Subcutaneous abdominal adipose tissue (tissue), 5 donors: ENCODE results near the gene LDLRAD2.
A peak's percentile ranks its signal among the peaks of the same experiment; 100 is the strongest.
"Not testable (repeated sequence)": the region's sequence is repeated elsewhere in the genome, so short reads cannot be mapped to it uniquely, and the experiment has no call there.

Experiments
- H3K27ac ChIP-seq: one replicate; pipeline ENCODE4 v1.7.0; 2013; ENCODE audit warnings: low read depth, mild to moderate bottlenecking, inconsistent platforms, low read length, moderate library complexity
- H3K27me3 ChIP-seq, 5 donors: one replicate each; pipeline ENCODE4 v1.7.0; 2013; ENCODE audit warnings: low read length in 5 of 5, inconsistent platforms in 1 of 5; ENCODE audit not compliant: control insufficient read depth in 5 of 5, insufficient read depth in 4 of 5
- H3K36me3 ChIP-seq, 5 donors: one replicate each; pipeline ENCODE4 v1.7.0; 2013; ENCODE audit warnings: low read length in 5 of 5; ENCODE audit not compliant: control insufficient read depth in 5 of 5, insufficient read depth in 5 of 5
- H3K4me1 ChIP-seq, 5 donors: one replicate each; pipeline ENCODE4 v1.7.0; 2013; ENCODE audit warnings: low read length in 5 of 5, mild to moderate bottlenecking in 3 of 5, moderate library complexity in 1 of 5; ENCODE audit not compliant: control insufficient read depth in 5 of 5, insufficient read depth in 5 of 5
- H3K4me3 ChIP-seq, 5 donors: one replicate each; pipeline ENCODE4 v1.7.0; 2013; ENCODE audit warnings: low read length in 5 of 5, low read depth in 1 of 5
- H3K9ac ChIP-seq, 5 donors: one replicate each; pipeline ENCODE4 v1.7.0; 2013; ENCODE audit warnings: low read length in 5 of 5, mild to moderate bottlenecking in 4 of 5, moderate library complexity in 3 of 5
- H3K9me3 ChIP-seq, 5 donors: one replicate each; pipeline ENCODE4 v1.7.0; 2013; ENCODE audit warnings: low read length in 5 of 5; ENCODE audit not compliant: control insufficient read depth in 5 of 5
- donor health status: healthy.
- donor health status: healthy.
- donor health status: healthy.
- donor health status: healthy.
- donor health status: healthy.

Gene LDLRAD2

DNA sequence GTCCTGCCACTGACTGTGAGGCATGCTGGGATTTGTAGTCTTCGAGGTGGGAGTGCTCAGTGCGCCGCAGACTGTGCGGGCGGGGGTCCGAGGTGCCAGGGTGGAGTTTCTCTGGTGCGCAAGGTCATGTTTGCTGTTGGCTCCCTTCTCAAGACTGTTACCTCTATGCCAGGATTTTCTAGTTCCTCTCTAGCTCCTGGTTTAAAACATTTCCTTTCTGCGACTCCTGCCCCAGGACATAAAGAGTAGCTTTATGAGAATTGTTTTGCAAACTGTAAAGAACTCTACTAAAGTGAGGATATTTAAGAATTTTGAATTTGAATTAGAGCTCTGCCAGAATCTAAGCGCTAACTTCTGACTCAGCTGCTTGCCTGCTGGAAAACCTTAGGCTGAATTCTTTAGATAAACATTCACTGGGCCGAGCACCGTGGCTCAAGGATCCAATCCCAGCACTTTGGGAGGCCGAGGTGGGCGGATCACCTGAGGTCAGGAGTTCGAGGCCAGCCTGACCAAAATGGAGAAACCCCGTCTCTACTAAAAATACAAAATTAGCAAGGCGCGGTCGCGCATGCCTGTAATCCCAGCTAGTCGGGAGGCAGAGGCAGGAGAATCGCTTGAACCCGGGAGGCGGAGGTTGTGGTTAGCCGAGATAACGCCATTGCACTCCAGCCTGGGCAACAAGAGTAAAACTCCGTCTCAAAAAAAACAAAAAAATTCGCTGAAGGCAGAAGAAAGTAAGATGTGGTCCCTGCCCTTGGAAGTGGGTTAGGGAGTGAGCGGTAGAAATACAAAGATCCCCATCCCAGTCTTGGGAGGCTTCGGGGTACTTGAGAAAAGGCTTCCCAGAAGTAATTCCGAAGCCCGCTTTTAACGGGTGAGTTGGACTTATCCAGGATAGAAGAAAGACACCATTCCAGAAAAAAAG, 28.1 kb upstream of the LDLRAD2 start:
- H3K27me3 ChIP-seq: no peaks in the 10 kb centered on the region
- peak overlapping the region; percentile 99 to 100 (median 100) for H3K9ac ChIP-seq
- H3K4me1 ChIP-seq: peaks cover 2 to 27% (median 23%) of the 10 kb centered on the region in 5 donors
- H3K27ac ChIP-seq: peak overlapping the region; percentile 100
- H3K4me3 ChIP-seq: peak overlapping the region; percentile 96 to 99 (median 98)
- H3K9me3 ChIP-seq: no peaks in the 10 kb centered on the region
- no peaks in the 10 kb centered on the region for H3K36me3 ChIP-seq

DNA sequence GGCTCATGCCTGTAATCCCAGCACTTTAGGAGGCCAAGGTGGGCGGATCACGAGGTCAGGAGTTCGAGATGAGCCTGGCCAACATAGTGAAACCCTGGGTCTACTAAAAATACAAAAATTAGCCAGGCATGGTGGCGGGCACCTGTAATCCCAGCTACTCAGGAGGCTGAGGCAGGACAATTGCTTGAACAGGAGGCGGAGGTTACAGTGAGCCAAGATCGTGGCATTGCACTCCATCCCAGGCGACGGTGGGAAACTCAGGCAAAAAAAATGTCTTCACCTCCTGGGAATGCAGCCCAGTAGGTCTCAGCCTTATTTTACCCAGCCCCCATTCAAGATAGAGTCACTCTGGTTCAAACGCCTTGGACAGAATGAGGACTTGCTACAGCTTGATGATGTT, 26.3 kb upstream of the LDLRAD2 start:
- H3K27me3 ChIP-seq: not testable (repeated sequence)

DNA sequence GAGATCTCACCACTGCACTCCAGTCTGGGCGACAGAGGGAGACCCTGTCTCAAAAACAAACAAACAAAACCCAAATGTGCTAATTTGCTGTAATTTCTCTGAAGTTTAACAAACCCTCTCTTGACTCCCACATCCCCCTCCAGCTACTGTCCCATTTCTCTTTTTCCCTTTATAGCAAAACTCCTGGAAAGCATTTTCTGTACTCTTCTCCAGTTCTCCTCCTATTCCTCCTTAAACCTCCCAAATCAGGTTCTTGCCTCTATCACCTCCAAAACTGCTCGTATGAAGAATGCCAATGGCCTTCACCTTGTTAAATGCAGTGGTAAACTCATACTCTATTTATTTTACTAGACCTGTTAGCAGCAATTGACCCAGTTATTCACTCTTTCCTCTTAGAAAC, 25.4 kb upstream of the LDLRAD2 start:
- no peaks in the 10 kb centered on the region for H3K27me3 ChIP-seq
- H3K4me3 ChIP-seq: no peak overlapping the region
- H3K27ac ChIP-seq: no peak overlapping the region
- H3K36me3 ChIP-seq: no peaks in the 10 kb centered on the region
- no peaks in the 10 kb centered on the region for H3K9me3 ChIP-seq
- H3K9ac ChIP-seq: no peak overlapping the region
- peaks cover 2 to 18% (median 11%) of the 10 kb centered on the region in 5 donors for H3K4me1 ChIP-seq

More for the DNA sequence above, 26.3 kb upstream of the LDLRAD2 start:
- H3K9ac ChIP-seq, H3K36me3 ChIP-seq, H3K4me3 ChIP-seq, H3K27ac ChIP-seq, H3K9me3 ChIP-seq: not testable (repeated sequence)
- H3K4me1 ChIP-seq: peaks cover 2 to 23% (median 16%) of the 10 kb centered on the region in 5 donors

DNA sequence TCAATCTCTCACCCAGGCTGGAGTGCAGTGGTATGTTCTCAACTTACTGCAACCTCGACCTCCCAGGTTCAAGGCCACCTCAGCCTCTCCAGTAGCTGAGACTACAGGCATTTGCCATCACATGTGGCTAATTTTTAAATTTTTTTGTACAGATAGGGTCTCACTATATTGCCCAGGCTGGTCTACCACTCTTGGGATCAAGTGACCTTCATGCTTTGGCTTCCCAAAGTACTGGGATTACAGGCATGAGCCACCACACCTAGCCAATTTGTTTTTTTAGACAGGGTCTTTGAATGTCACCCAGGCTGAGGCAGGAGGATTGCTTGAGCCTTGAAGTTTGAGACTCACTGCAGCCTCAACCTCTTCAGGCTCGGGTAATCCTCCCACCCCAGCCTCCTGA, 19.0 kb upstream of the LDLRAD2 start:
- Histone ChIP-seq H3K9me3 (peaks cover 0 to 6% (median 2%) of the 10 kb centered on the region in 5 donors), H3K36me3 (no peaks in the 10 kb centered on the region), H3K9ac (no peak overlapping the region), H3K27me3 (no peaks in the 10 kb centered on the region), H3K4me1 (no peaks in the 10 kb centered on the region), H3K27ac (no peak overlapping the region), H3K4me3 (no peak overlapping the region)

DNA sequence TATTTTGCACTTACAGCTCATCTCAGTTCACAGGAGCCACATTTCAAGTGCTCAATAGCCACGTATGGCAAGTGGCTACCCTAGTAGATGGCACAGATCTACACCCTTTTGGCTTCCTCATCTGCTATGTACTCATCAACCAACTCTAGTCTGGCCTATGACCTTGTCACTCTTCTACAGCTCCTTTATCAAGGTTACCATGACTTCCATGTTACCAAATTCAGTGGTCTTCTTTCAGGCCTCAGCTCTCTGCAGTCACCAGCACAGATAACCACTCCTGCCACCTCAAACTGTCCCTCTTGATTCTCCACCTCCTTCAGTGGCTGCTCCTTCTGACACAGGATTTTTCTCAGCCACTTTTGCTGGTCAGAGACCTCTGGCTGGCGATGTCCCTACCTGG, 17.4 kb upstream of the LDLRAD2 start:
- Histone ChIP-seq H3K9me3 (peaks cover 0 to 6% (median 2%) of the 10 kb centered on the region in 5 donors), H3K27me3 (no peaks in the 10 kb centered on the region), H3K9ac (no peak overlapping the region), H3K27ac (no peak overlapping the region), H3K36me3 (no peaks in the 10 kb centered on the region), H3K4me3 (no peak overlapping the region), H3K4me1 (no peaks in the 10 kb centered on the region)

DNA sequence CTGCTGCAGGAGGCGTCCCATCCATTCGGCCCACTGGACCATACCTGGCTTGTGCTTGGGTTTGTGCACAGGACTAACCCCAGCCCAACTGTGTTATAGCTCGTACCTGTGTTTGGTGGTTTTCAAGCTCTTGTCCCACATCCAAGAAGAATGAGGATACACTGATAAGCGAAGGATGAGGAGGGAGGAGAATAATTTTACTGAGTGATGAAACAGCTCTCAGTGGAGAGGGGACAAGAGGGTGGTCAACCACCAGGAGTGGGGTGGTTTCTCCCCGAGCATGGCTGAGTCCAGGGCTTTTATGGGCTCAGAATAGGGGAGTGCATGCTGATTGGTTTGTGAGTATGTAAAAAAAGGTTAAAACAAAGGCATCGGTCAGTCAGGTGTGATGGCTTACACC, 17.0 kb upstream of the LDLRAD2 start:
- H3K9me3 ChIP-seq: peaks cover 0 to 6% (median 2%) of the 10 kb centered on the region in 5 donors
- H3K36me3 ChIP-seq: no peaks in the 10 kb centered on the region
- H3K4me1 ChIP-seq: no peaks in the 10 kb centered on the region
- no peaks in the 10 kb centered on the region for H3K27me3 ChIP-seq
- no peak overlapping the region for H3K27ac ChIP-seq
- H3K4me3 ChIP-seq: no peak overlapping the region
- H3K9ac ChIP-seq: no peak overlapping the region

DNA sequence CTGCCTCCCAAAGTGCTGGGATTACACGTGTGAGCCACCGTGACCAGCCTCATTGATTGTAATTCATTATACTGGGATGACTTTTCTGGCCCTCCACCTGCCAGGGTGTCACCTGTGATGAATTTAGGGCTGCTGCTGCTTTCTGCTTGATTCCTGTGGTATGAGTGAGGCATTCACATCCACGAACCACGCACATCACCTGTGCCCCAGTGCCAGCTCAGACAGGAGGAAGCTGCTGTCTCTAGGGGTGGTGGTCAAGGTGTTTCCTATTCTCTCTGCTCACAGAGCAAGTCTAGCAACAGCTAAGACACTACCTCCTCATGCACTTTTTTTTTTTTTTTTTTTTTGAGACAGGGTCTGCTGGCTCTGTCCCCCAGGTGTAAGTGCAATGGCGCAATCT, 12.3 kb upstream of the LDLRAD2 start:
- Histone ChIP-seq H3K27me3 (no peaks in the 10 kb centered on the region), H3K36me3 (no peaks in the 10 kb centered on the region), H3K9ac (no peak overlapping the region), H3K9me3 (peaks cover 0 to 5% (median 2%) of the 10 kb centered on the region in 5 donors), H3K27ac (no peak overlapping the region), H3K4me3 (no peak overlapping the region), H3K4me1 (no peaks in the 10 kb centered on the region)

DNA sequence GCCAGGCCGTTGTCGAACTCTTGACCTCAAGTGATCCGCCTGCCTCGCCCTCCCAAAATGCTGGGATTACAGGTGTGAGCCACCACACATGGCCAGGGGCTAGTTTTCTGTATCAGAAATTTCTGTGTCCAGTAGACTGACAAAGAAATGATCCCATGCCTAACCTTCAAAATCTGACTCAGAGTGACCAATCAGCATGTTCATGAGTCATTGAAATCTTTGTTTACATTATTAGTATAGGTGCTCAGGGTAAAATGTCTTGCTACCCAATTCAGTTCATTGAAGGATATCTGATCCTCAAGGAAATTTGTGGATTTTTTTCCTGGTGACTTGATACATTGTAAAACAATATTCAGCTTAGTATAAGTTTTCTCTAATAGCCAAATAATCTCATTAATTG, 11.0 kb upstream of the LDLRAD2 start:
- no peaks in the 10 kb centered on the region for H3K4me1 ChIP-seq
- H3K9ac ChIP-seq: no peak overlapping the region
- H3K9me3 ChIP-seq: no peaks in the 10 kb centered on the region
- H3K4me3 ChIP-seq: no peak overlapping the region
- H3K27ac ChIP-seq: no peak overlapping the region
- H3K36me3 ChIP-seq: no peaks in the 10 kb centered on the region
- H3K27me3 ChIP-seq: no peaks in the 10 kb centered on the region

DNA sequence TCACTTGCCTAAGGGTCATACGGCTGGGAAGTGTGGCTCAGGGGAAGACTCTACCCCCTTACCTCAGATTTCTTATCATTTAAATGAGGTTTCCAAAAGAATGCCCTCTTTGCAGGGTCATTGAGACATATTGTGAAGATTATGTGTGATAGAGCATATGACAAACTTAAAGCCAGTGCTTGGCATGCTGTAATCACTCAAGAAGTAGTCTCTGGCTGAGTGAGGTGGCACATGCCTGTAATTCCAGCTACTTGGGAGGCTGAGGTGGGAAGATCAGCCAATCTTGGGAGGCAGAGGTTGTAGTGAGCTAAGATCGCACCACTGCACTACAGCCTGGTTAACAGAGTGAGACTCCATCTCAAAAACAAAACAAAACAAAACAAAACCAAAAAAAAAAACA, 7.5 kb upstream of the LDLRAD2 start:
- Histone ChIP-seq H3K4me3 (no peak overlapping the region), H3K4me1 (no peaks in the 10 kb centered on the region), H3K9me3 (no peaks in the 10 kb centered on the region), H3K36me3 (no peaks in the 10 kb centered on the region), H3K27ac (no peak overlapping the region), H3K27me3 (no peaks in the 10 kb centered on the region), H3K9ac (no peak overlapping the region)

DNA sequence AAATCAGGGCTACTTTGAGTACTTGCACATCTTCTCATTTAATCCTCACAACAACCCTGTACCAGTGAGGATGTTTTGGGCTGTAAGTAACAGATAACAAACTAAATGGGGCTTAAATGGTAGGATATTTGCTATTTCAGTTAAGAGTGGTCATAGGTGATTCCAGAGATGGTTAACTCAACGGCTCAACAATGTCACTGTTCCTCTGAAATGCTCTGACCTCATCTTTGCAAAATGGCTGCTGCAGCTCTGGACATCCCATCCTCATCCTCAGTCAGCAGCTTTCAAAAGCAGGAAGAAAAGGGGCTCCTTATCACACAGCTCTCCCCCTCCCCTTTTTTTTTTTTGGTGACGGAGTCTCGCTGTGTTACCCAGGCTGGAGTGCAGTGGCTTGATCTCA, 1.5 kb downstream of the LDLRAD2 start:
- Histone ChIP-seq H3K27me3 (no peaks in the 10 kb centered on the region), H3K9ac (no peak overlapping the region), H3K4me3 (no peak overlapping the region), H3K4me1 (peaks cover 2 to 39% (median 25%) of the 10 kb centered on the region in 5 donors), H3K27ac (no peak overlapping the region), H3K36me3 (no peaks in the 10 kb centered on the region), H3K9me3 (no peaks in the 10 kb centered on the region)
